Measurements from ENCODE around the gene CCNY.

The CCNY gene

GRCh38 chr10:35355971-35356724, 19.8 kb downstream of the CCNY start:
- DNase-seq (ENCODE audit: low spot score) = no peak
- Histone ChIP-seq H3K4me3 (no peak overlapping the region), H3K27ac (no peak overlapping the region)
- TF ChIP-seq, protein P1, sequence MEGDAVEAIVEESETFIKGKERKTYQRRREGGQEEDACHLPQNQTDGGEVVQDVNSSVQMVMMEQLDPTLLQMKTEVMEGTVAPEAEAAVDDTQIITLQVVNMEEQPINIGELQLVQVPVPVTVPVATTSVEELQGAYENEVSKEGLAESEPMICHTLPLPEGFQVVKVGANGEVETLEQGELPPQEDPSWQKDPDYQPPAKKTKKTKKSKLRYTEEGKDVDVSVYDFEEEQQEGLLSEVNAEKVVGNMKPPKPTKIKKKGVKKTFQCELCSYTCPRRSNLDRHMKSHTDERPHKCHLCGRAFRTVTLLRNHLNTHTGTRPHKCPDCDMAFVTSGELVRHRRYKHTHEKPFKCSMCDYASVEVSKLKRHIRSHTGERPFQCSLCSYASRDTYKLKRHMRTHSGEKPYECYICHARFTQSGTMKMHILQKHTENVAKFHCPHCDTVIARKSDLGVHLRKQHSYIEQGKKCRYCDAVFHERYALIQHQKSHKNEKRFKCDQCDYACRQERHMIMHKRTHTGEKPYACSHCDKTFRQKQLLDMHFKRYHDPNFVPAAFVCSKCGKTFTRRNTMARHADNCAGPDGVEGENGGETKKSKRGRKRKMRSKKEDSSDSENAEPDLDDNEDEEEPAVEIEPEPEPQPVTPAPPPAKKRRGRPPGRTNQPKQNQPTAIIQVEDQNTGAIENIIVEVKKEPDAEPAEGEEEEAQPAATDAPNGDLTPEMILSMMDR (IDR thresholded peaks at IDR 0.05) = no peak

GRCh38 chr10:35356725-35357092, 20.4 kb downstream of the CCNY start:
- TF ChIP-seq, protein P1 (IDR thresholded peaks at IDR 0.05) = no peak
- DNase-seq (ENCODE audit: low spot score) = no peak
- no peak overlapping the region for H3K4me3 ChIP-seq
- no peak overlapping the region for H3K27ac ChIP-seq

DNA sequence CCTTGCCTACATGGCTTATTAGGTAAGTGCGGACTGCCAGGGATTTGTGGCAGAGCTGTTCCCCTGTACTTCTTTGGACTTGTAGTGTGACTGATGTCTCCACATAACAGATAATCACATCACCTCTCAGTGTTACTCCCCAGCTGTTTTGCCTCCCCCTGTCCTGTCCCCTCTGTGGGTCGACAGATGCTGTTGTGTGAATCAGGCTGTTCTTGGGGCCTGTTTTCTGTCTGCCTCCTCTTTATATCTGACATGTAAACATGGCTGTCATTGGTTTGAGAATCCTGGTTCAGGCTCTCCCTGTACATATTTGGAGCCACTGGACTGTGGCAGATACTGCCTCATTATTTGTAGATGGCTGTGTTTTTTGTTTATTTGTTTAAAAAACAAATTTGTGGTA, 22.7 kb downstream of the CCNY start:
- H3K4me3 ChIP-seq = no peak overlapping the region
- DNase-seq (ENCODE audit: low spot score) = no peak
- TF ChIP-seq, protein P1 (IDR thresholded peaks at IDR 0.05) = no peak
- H3K27ac ChIP-seq = no peak overlapping the region

GRCh38 chr10:35359873-35360272, 23.6 kb downstream of the CCNY start:
- DNase-seq (ENCODE audit: low spot score) = no peak
- Histone ChIP-seq H3K4me3 (no peak overlapping the region), H3K27ac (no peak overlapping the region)
- TF ChIP-seq, protein P1 (IDR thresholded peaks at IDR 0.05) = no peak

DNA sequence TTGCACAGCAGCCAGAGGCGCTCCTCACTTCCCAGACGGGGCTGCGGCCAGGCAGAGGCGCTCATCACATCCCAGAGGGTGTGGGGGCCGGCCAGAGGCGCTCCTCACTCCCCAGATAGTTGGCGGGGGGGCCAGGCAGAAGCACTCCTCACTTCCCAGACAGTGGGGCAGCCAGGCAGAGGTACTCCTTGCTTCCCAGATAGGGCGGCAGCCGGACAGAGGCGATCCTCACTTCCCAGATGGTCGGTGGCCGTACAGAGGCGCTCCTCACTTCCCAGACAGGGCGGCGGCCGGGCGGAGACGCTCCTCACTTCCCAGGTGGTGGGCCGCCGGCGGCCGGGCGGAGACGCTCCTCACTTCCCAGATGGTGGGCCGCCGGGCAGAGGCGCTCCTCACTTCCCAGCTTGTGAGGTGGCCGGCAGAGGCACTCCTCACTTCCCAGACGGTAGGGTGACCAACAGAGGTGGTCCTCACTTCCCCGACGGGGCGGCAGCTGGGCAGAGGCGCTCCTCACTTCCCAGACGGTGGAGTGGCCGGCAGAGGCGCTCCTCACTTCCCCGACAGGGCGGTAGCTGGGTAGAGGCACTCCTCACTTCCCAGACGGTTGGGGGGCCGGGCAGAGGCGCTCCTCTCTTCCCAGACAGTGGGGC, 26.5 kb downstream of the CCNY start:
- no peak for DNase-seq (ENCODE audit: low spot score)
- TF ChIP-seq, protein P1 (IDR thresholded peaks at IDR 0.05) = no peak
- H3K4me3 ChIP-seq = no peak overlapping the region
- no peak overlapping the region for H3K27ac ChIP-seq

DNA sequence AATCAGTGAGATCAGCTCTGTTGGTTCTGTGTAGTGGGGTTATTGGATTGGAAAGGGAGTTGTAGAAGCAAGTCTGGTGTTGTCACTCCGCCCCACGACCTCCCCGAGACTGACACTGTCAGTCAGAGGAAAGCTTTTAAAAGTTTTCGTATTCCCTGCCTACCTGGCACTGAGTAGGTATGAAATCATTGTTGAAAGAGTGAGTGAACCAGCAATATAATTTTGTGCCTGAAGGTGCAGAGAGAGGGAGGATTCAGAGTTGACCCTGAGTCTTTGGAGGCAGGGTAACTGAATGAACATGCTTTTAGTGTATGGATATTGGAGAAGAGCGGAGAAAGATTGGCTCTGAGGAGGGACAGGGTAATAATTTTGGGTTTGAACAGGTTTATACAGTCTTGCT, 27.3 kb downstream of the CCNY start:
- TF ChIP-seq, protein P1 (IDR thresholded peaks at IDR 0.05) = no peak
- no peak for DNase-seq (ENCODE audit: low spot score)
- no peak overlapping the region for H3K27ac ChIP-seq
- H3K4me3 ChIP-seq = no peak overlapping the region

- no peak overlapping the region for H3K27ac ChIP-seq
- TF ChIP-seq, protein P1 (IDR thresholded peaks at IDR 0.05) = no peak
Measured at GRCh38 chr10:35364808-35365207, 28.5 kb downstream of the CCNY start.

More at GRCh38 chr10:35364808-35365207, 28.5 kb downstream of the CCNY start:
- DNase-seq (ENCODE audit: low spot score) = no peak
- no peak overlapping the region for H3K4me3 ChIP-seq
